ENCODE results near the gene OR52B2. TPM values are rescaled to one million over a fixed set of nuclear protein-coding genes. Genes with fewer than 3 reads are reported as not detected.

OR52B2 gene
- total RNA-seq, 1 experiment from 2014 or later: not detected

DNA sequence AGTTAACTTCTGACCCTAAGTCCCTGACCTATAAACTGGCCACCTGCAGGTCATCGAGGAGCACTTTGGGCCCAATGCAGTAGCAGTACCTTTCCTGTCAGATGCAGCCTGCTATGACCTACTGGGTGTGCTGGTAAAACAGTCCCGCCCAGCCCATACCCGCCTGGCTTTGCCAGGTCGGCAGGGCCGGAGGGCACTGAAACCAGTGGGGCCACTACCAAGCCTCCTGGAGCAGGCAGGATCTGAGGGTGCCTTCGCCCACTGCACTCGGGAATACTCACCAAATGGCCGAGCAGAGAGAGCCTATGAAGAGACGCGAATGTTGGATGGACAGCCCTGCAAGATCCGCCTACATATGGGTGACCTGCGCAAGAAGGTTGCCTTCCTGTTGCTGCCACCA, 39.7 kb upstream of the OR52B2 start:
- Mint-ChIP-seq H3K36me3 (peaks cover 7% of the 10 kb centered on the region), H3K27me3 (ENCODE audit: low read depth) (no peaks in the 10 kb centered on the region), H3K4me3 (no peak overlapping the region), H3K9me3 (no peaks in the 10 kb centered on the region), H3K27ac (no peak overlapping the region), H3K4me1 (no peaks in the 10 kb centered on the region)
- ChIA-PET POLR2A (no interaction called here), CTCF (no interaction called here)
- TF ChIP-seq, protein P1, sequence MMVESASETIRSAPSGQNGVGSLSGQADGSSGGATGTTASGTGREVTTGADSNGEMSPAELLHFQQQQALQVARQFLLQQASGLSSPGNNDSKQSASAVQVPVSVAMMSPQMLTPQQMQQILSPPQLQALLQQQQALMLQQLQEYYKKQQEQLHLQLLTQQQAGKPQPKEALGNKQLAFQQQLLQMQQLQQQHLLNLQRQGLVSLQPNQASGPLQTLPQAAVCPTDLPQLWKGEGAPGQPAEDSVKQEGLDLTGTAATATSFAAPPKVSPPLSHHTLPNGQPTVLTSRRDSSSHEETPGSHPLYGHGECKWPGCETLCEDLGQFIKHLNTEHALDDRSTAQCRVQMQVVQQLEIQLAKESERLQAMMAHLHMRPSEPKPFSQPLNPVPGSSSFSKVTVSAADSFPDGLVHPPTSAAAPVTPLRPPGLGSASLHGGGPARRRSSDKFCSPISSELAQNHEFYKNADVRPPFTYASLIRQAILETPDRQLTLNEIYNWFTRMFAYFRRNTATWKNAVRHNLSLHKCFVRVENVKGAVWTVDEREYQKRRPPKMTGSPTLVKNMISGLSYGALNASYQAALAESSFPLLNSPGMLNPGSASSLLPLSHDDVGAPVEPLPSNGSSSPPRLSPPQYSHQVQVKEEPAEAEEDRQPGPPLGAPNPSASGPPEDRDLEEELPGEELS (CRISPR knock-in tag; IDR thresholded peaks at IDR 0.05): no peak
- TF ChIP-seq E2F1 (CRISPR knock-in tag; IDR thresholded peaks at IDR 0.05): no peak
- TF ChIP-seq SMAD3 (CRISPR knock-in tag; IDR thresholded peaks at IDR 0.05; ENCODE audit: borderline replicate concordance): no peak
- no peak for TF ChIP-seq ATF1 (CRISPR knock-in tag; IDR thresholded peaks at IDR 0.05)
- no peak for TF ChIP-seq ZBTB21 (CRISPR knock-in tag; IDR thresholded peaks at IDR 0.05; ENCODE audit: borderline replicate concordance)
- TF ChIP-seq NFYB (CRISPR knock-in tag; conservative IDR thresholded peaks at IDR 0.05; ENCODE audit: low read depth): no peak
- ATAC-seq (peak; percentile 50), DNase-seq (ENCODE audit: low spot score) (no peak)

DNA sequence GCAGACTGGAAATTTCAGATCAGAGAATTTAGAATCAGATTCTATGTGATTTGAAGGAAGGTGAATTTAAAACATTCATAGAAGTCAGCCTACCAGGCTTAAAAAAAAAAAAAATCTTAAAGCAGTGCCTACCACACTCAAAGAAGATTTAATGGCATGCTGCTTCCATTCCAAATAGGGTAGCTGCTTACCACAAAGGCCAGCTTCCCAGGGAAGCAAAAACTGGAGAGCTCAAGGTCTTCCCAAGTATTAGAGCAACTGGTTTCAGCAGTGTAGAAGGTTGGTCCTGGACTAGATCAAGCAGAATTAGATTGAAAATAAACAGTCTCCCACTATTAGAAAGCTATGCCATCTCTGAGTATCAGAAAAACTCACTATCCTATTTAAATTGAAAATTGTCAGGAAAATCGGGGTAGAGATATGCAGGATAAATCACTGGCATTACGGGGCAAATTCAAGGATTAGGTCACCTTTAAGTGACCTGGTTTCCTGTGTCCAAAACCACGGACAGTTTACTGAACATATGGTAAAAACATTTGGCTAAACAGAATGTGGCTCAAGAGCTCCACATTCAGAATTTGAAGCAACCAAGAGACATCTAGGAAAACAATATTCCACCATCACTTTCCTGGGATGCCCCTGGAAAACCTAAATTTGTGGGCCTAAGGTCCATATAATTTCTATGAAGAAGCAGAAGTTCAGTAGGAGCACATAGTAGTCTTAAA, 36.5 kb upstream of the OR52B2 start:
- H3K27ac Mint-ChIP-seq: no peak overlapping the region
- POLR2A ChIA-PET: no interaction called here
- no peak for ATAC-seq
- no peaks in the 10 kb centered on the region for H3K9me3 Mint-ChIP-seq
- no peak for DNase-seq (ENCODE audit: low spot score)
- CTCF ChIA-PET: interaction anchor here (2.0 kb wide), 1 partner anchor 156 kb away, joined by 9 read pairs; no protein-coding TSS in a partner anchor
- no peaks in the 10 kb centered on the region for H3K27me3 Mint-ChIP-seq (ENCODE audit: low read depth)
- H3K4me1 Mint-ChIP-seq: no peaks in the 10 kb centered on the region
- H3K4me3 Mint-ChIP-seq: no peak overlapping the region
- peaks cover 4% of the 10 kb centered on the region; the same call in 1 of the 2 replicates for H3K36me3 Mint-ChIP-seq
- no peak for TF ChIP-seq ZNF512 (CRISPR knock-in tag; IDR thresholded peaks at IDR 0.05; ENCODE audit: borderline replicate concordance)
- no peak for TF ChIP-seq NFE2L1 (CRISPR knock-in tag; IDR thresholded peaks at IDR 0.05)
- TF ChIP-seq, protein P2, sequence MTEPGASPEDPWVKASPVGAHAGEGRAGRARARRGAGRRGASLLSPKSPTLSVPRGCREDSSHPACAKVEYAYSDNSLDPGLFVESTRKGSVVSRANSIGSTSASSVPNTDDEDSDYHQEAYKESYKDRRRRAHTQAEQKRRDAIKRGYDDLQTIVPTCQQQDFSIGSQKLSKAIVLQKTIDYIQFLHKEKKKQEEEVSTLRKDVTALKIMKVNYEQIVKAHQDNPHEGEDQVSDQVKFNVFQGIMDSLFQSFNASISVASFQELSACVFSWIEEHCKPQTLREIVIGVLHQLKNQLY (CRISPR knock-in tag; IDR thresholded peaks at IDR 0.05): no peak
- no peak for TF ChIP-seq ERG (CRISPR knock-in tag; IDR thresholded peaks at IDR 0.05)
- TF ChIP-seq TEAD1 (CRISPR knock-in tag; IDR thresholded peaks at IDR 0.05): no peak
- TF ChIP-seq SOX15 (CRISPR knock-in tag; IDR thresholded peaks at IDR 0.05): no peak
- TF ChIP-seq CBFB (CRISPR knock-in tag; IDR thresholded peaks at IDR 0.05; ENCODE audit: low read depth): no peak
- no peak for TF ChIP-seq ATF3 (CRISPR knock-in tag; conservative IDR thresholded peaks at IDR 0.05)
- no peak for TF ChIP-seq PREB (CRISPR knock-in tag; IDR thresholded peaks at IDR 0.05; ENCODE audit: borderline replicate concordance)
- TF ChIP-seq KAT7 (CRISPR knock-in tag; IDR thresholded peaks at IDR 0.05; ENCODE audit: borderline replicate concordance): no peak
- no peak for TF ChIP-seq ZNF219 (CRISPR knock-in tag; IDR thresholded peaks at IDR 0.05; ENCODE audit: borderline replicate concordance)
- TF ChIP-seq, protein P3, sequence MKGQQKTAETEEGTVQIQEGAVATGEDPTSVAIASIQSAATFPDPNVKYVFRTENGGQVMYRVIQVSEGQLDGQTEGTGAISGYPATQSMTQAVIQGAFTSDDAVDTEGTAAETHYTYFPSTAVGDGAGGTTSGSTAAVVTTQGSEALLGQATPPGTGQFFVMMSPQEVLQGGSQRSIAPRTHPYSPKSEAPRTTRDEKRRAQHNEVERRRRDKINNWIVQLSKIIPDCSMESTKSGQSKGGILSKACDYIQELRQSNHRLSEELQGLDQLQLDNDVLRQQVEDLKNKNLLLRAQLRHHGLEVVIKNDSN (CRISPR knock-in tag; IDR thresholded peaks at IDR 0.05): no peak
- TF ChIP-seq RELA (CRISPR knock-in tag; IDR thresholded peaks at IDR 0.05; ENCODE audit: borderline replicate concordance): no peak
- no peak for TF ChIP-seq NFATC4 (CRISPR knock-in tag; IDR thresholded peaks at IDR 0.05)
- no peak for TF ChIP-seq ARID4B (CRISPR knock-in tag; IDR thresholded peaks at IDR 0.05; ENCODE audit: borderline replicate concordance)

All from WTC11 (cell line).